Measurements from ENCODE around the gene PTPRN2. TPM values are rescaled to one million over a fixed set of nuclear protein-coding genes. Genes with fewer than 3 reads are reported as not detected.
"Not testable (repeated sequence)": the region's sequence is repeated elsewhere in the genome, so short reads cannot be mapped to it uniquely, and the experiment has no call there.

PTPRN2 gene
- total and polyA plus RNA-seq, 2 of the 13 experiments (the other 11 are each of a cell fraction or from before 2014, with no cell fraction given) = 2.5 to 24.2 TPM

DNA sequence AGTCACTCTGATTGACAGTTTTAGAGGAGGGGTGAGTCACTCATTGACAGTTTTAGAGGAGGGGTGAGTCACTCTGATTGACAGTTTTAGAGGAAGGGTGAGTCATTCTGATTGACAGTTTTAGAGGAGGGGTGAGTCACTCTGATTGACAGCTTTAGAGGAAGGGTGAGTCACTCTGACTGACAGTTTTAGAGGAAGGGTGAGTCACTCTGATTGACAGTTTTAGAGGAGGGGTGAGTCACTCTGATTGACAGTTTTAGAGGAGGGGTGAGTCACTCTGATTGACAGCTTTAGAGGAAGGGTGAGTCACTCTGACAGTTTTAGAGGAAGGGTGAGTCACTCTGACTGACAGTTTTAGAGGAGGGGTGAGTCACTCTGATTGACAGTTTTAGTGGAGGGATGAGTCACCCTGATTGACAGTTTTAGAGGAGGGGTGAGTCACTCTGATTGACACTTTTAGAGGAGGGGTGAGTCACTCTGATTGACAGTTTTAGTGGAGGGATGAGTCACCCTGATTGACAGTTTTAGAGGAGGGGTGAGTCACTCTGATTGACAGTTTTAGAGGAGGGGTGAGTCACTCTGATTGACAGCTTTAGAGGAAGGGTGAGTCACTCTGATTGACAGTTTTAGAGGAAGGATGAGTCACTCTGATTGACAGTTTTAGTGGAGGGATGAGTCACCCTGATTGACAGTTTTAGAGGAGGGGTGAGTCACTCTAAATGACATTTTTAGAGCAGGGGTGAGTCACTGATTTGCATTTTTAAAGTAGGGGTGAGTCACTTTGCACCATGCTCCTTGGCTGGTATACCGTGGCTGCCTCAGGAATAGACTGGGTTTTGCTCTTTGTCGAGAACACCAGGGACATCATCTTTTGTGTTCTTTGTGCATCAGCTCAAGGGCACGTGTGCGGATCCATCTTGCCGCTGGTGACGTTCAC, 654.1 kb downstream of the PTPRN2 start:
- H3K79me2 ChIP-seq (ENCODE audit: insufficient read depth, low read length); H3K4me1 ChIP-seq (ENCODE audit: insufficient read depth, low read length); H3K27me3 ChIP-seq (ENCODE audit: control insufficient read depth in 1 of 2, insufficient read depth in 2 of 2, low read length in 2 of 2); H3K4me2 ChIP-seq (ENCODE audit: low read depth, low read length); DNase-seq (ENCODE audit: low spot score); BruUV-seq (replicated peaks); intact Hi-C loops (cut with micrococcal nuclease; ENCODE audit: unreplicated experiment); FAIRE-seq; H3K9ac ChIP-seq (ENCODE audit: insufficient read depth, low read depth, low read length); ATAC-seq; H3K27ac ChIP-seq (ENCODE audit: extremely low read length, insufficient read depth, low read length); H3K36me3 ChIP-seq (replicated peaks in 1 of 2; ENCODE audit: control insufficient read depth in 1 of 2, insufficient read depth in 2 of 2, low read length in 2 of 2); H2AFZ ChIP-seq (ENCODE audit: low read length); H3K4me3 ChIP-seq (replicated peaks in 1 of 3; ENCODE audit: insufficient read depth in 1 of 3, low read depth in 2 of 3, low read length in 3 of 3); CTCF ChIA-PET (ENCODE audit: low intra/inter-chr PET ratio, low total read pairs); POLR2A ChIA-PET; in situ Hi-C loops (cut with HindIII; ENCODE audit: extremely low pct_ligation_motif_present, low pct_unique_long_range_greater_than_20kb): not testable (repeated sequence)
- Histone ChIP-seq H4K20me1 (ENCODE audit: insufficient read depth, low read length) (peaks cover 13% of the 10 kb centered on the region; the same call in 1 of the 2 replicates), H3K9me3 (ENCODE audit: low read length) (peaks cover 23% of the 10 kb centered on the region)
- TF ChIP-seq FOSL2 (CRISPR knock-in tag; IDR thresholded peaks at IDR 0.05) = peak; percentile 82
- TF ChIP-seq, protein P1, sequence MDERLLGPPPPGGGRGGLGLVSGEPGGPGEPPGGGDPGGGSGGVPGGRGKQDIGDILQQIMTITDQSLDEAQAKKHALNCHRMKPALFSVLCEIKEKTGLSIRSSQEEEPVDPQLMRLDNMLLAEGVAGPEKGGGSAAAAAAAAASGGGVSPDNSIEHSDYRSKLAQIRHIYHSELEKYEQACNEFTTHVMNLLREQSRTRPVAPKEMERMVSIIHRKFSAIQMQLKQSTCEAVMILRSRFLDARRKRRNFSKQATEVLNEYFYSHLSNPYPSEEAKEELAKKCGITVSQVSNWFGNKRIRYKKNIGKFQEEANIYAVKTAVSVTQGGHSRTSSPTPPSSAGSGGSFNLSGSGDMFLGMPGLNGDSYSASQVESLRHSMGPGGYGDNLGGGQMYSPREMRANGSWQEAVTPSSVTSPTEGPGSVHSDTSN (CRISPR knock-in tag; IDR thresholded peaks at IDR 0.05) = peak; percentile 73
- TF ChIP-seq ZSCAN25 (CRISPR knock-in tag; IDR thresholded peaks at IDR 0.05) = peak; percentile 84; the same call in 1 of the 2 replicates
- 92% methylated on average over 4 of the region's 6 CpGs for WGBS (ENCODE audit: low lambda C conversion rate)

DNA sequence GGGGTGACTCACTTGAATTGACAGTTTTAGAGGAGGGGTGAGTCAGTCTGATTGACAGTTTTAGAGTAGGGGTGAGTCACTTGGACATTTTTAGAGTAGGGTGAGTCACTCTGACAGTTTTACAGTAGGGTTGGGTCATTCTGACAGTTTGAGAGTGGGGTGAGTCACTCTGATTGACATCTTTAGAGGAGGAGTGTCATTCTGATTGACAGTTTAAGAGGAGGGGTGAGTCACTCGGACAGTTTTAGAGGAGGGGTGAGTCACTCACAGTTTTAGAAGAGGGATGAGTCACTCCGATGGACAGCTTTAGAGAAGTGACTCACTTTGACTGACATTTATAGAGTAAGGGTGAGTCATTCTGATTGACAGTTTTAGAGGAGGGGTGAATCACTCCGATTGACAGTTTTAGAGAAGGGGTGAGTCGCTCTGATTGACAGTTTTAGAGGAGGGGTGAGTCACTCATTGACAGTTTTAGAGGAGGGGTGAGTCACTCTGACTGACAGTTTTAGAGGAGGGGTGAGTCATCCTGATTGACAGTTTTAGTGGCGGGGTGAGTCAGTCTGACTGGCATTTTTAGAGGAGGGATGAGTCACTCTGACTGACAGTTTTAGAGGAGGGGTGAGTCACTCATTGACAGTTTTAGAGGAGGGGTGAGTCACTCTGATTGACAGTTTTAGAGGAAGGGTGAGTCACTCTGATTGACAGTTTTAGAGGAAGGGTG, 655.0 kb downstream of the PTPRN2 start:
- FAIRE-seq = no peak
- intact Hi-C loops (cut with micrococcal nuclease; ENCODE audit: unreplicated experiment) = no loop called here

More for the DNA sequence above, 655.0 kb downstream of the PTPRN2 start:
- H2AFZ ChIP-seq (ENCODE audit: low read length) = no peak overlapping the region
- no peak overlapping the region for H3K9ac ChIP-seq (ENCODE audit: insufficient read depth, low read depth, low read length)
- H3K27ac ChIP-seq (ENCODE audit: extremely low read length, insufficient read depth, low read length) = no peak overlapping the region
- WGBS (ENCODE audit: low lambda C conversion rate) = 29% methylated on average over 5 of the region's 5 CpGs
- no peaks in the 10 kb centered on the region for H3K79me2 ChIP-seq (ENCODE audit: insufficient read depth, low read length)
- ATAC-seq (no peak), DNase-seq (ENCODE audit: low spot score) (peak; percentile 28)
- H3K4me1 ChIP-seq (ENCODE audit: insufficient read depth, low read length) = no peaks in the 10 kb centered on the region
- in situ Hi-C loops (cut with HindIII; ENCODE audit: extremely low pct_ligation_motif_present, low pct_unique_long_range_greater_than_20kb) = no loop called here
- 0 out of 2 replicates have a peak, but pooled peaks cover 7% of the 10 kb centered on the region for H4K20me1 ChIP-seq (ENCODE audit: insufficient read depth, low read length)
- no peak overlapping the region for H3K4me2 ChIP-seq (ENCODE audit: low read depth, low read length)
- TF ChIP-seq SSRP1 (CRISPR knock-in tag; IDR thresholded peaks at IDR 0.05) = no peak
- TF ChIP-seq, protein P2, sequence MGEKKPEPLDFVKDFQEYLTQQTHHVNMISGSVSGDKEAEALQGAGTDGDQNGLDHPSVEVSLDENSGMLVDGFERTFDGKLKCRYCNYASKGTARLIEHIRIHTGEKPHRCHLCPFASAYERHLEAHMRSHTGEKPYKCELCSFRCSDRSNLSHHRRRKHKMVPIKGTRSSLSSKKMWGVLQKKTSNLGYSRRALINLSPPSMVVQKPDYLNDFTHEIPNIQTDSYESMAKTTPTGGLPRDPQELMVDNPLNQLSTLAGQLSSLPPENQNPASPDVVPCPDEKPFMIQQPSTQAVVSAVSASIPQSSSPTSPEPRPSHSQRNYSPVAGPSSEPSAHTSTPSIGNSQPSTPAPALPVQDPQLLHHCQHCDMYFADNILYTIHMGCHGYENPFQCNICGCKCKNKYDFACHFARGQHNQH (CRISPR knock-in tag; IDR thresholded peaks at IDR 0.05) = peak; percentile 47; the same call in 1 of the 2 replicates
- TF ChIP-seq FOSL2 (CRISPR knock-in tag; IDR thresholded peaks at IDR 0.05) = peak; percentile 78
- TF ChIP-seq DNMT3B (CRISPR knock-in tag; conservative IDR thresholded peaks at IDR 0.05) = no peak
- no peak for TF ChIP-seq SOX5 (CRISPR knock-in tag; IDR thresholded peaks at IDR 0.05; ENCODE audit: borderline replicate concordance)
- peak; percentile 65; the same call in 1 of the 2 replicates for TF ChIP-seq ZSCAN25 (CRISPR knock-in tag; IDR thresholded peaks at IDR 0.05)
- TF ChIP-seq CREB1 (IDR thresholded peaks at IDR 0.05) = peak; percentile 73
- no peak for TF ChIP-seq CREB1 (CRISPR knock-in tag; IDR thresholded peaks at IDR 0.05)
- H3K4me3 ChIP-seq (replicated peaks in 1 of 3; ENCODE audit: insufficient read depth in 1 of 3, low read depth in 2 of 3, low read length in 3 of 3) = no peak overlapping the region
- ChIA-PET CTCF (ENCODE audit: low intra/inter-chr PET ratio, low total read pairs) (no interaction called here), POLR2A (no interaction called here)
- BruUV-seq (replicated peaks) = no TSS peak
- no peaks in the 10 kb centered on the region for H3K36me3 ChIP-seq (replicated peaks in 1 of 2; ENCODE audit: control insufficient read depth in 1 of 2, insufficient read depth in 2 of 2, low read length in 2 of 2)
- peaks cover 0 to 7% of the 10 kb centered on the region in 2 experiments; a peak in 3 of 5 replicates for H3K27me3 ChIP-seq (ENCODE audit: control insufficient read depth in 1 of 2, insufficient read depth in 2 of 2, low read length in 2 of 2)
- H3K9me3 ChIP-seq (ENCODE audit: low read length) = peaks cover 23% of the 10 kb centered on the region
